Measurements from ENCODE around the gene LYRM4. TPM values are rescaled to one million over a fixed set of nuclear protein-coding genes. Genes with fewer than 3 reads are reported as not detected.

The LYRM4 gene
- total RNA-seq, 1 experiment from 2014 or later: 36.1 TPM

- H3K9me3 Mint-ChIP-seq (ENCODE audit: unreplicated experiment): no peaks in the 10 kb centered on the region
- CTCF ChIA-PET: interaction anchor here (0.6 to 1.0 kb wide), 3 partner anchors 12 to 264 kb away, joined by 3 to 4 read pairs (median 3); no protein-coding TSS in a partner anchor
- TF ChIP-seq CTCF (IDR thresholded peaks at IDR 0.05; ENCODE audit: unreplicated experiment): no peak
- H3K36me3 Mint-ChIP-seq (ENCODE audit: insufficient read depth, unreplicated experiment): peaks cover 6% of the 10 kb centered on the region
- POLR2A ChIA-PET: interaction anchor here (0.6 to 1.7 kb wide), 9 partner anchors 8 to 71 kb away, joined by 3 to 11 read pairs (median 3); partner anchors contain the start of gene LYRM4
- H3K4me1 Mint-ChIP-seq (ENCODE audit: insufficient read depth, unreplicated experiment): peaks cover 12% of the 10 kb centered on the region
- H3K27me3 Mint-ChIP-seq (ENCODE audit: insufficient read depth, unreplicated experiment): no peaks in the 10 kb centered on the region
- peak; percentile 89 for DNase-seq (ENCODE audit: unreplicated experiment)
- H3K27ac Mint-ChIP-seq (ENCODE audit: low read depth, unreplicated experiment): peak overlapping the region; percentile 27
- no TSS peak for BruUV-seq (replicated peaks)
- intact Hi-C loops (cut with micrococcal nuclease): no loop called here
- H3K4me3 Mint-ChIP-seq (ENCODE audit: unreplicated experiment): no peak overlapping the region
Measured at GRCh38 chr6:5190507-5190906, 70.2 kb downstream of the LYRM4 start.

GRCh38 chr6:5188646-5189045, 72.1 kb downstream of the LYRM4 start:
- no peak overlapping the region for H3K27ac Mint-ChIP-seq (ENCODE audit: low read depth, unreplicated experiment)
- H3K4me3 Mint-ChIP-seq (ENCODE audit: unreplicated experiment): no peak overlapping the region
- no TSS peak for BruUV-seq (replicated peaks)
- H3K36me3 Mint-ChIP-seq (ENCODE audit: insufficient read depth, unreplicated experiment): peaks cover 6% of the 10 kb centered on the region
- no peaks in the 10 kb centered on the region for H3K27me3 Mint-ChIP-seq (ENCODE audit: insufficient read depth, unreplicated experiment)
- H3K9me3 Mint-ChIP-seq (ENCODE audit: unreplicated experiment): no peaks in the 10 kb centered on the region
- intact Hi-C loops (cut with micrococcal nuclease): no loop called here
- no peak for DNase-seq (ENCODE audit: unreplicated experiment)
- POLR2A ChIA-PET: no interaction called here
- CTCF ChIA-PET: interaction anchor here (0.6 to 0.8 kb wide), 2 partner anchors 45 to 88 kb away, joined by 3 to 5 read pairs; no protein-coding TSS in a partner anchor
- peaks cover 12% of the 10 kb centered on the region for H3K4me1 Mint-ChIP-seq (ENCODE audit: insufficient read depth, unreplicated experiment)
- no peak for TF ChIP-seq CTCF (IDR thresholded peaks at IDR 0.05; ENCODE audit: unreplicated experiment)

GRCh38 chr6:5184878-5185277, 75.9 kb downstream of the LYRM4 start:
- ChIA-PET POLR2A (no interaction called here), CTCF (interaction anchor here (0.6 kb wide), 1 partner anchor 20 kb away, joined by 3 read pairs; no protein-coding TSS in a partner anchor)
- no peak overlapping the region for H3K27ac Mint-ChIP-seq (ENCODE audit: low read depth, unreplicated experiment)
- H3K9me3 Mint-ChIP-seq (ENCODE audit: unreplicated experiment): no peaks in the 10 kb centered on the region
- no TSS peak for BruUV-seq (replicated peaks)
- H3K4me3 Mint-ChIP-seq (ENCODE audit: unreplicated experiment): no peak overlapping the region
- intact Hi-C loops (cut with micrococcal nuclease): no loop called here
- H3K4me1 Mint-ChIP-seq (ENCODE audit: insufficient read depth, unreplicated experiment): peaks cover 11% of the 10 kb centered on the region
- peaks cover 6% of the 10 kb centered on the region for H3K36me3 Mint-ChIP-seq (ENCODE audit: insufficient read depth, unreplicated experiment)
- no peak for DNase-seq (ENCODE audit: unreplicated experiment)
- TF ChIP-seq CTCF (IDR thresholded peaks at IDR 0.05; ENCODE audit: unreplicated experiment): no peak
- H3K27me3 Mint-ChIP-seq (ENCODE audit: insufficient read depth, unreplicated experiment): no peaks in the 10 kb centered on the region

- no peaks in the 10 kb centered on the region for H3K27me3 Mint-ChIP-seq (ENCODE audit: insufficient read depth, unreplicated experiment)
- CTCF ChIA-PET: interaction anchor here (0.6 to 0.7 kb wide), 2 partner anchors 19 to 140 kb away, joined by 3 read pairs; no protein-coding TSS in a partner anchor
- H3K4me1 Mint-ChIP-seq (ENCODE audit: insufficient read depth, unreplicated experiment): peaks cover 11% of the 10 kb centered on the region
- H3K4me3 Mint-ChIP-seq (ENCODE audit: unreplicated experiment): no peak overlapping the region
- no TSS peak for BruUV-seq (replicated peaks)
- intact Hi-C loops (cut with micrococcal nuclease): no loop called here
- H3K9me3 Mint-ChIP-seq (ENCODE audit: unreplicated experiment): no peaks in the 10 kb centered on the region
- POLR2A ChIA-PET: interaction anchor here (1.5 kb wide), 1 partner anchor 9 kb away, joined by 4 read pairs; no protein-coding TSS in a partner anchor
- H3K36me3 Mint-ChIP-seq (ENCODE audit: insufficient read depth, unreplicated experiment): peaks cover 6% of the 10 kb centered on the region
- no peak for TF ChIP-seq CTCF (IDR thresholded peaks at IDR 0.05; ENCODE audit: unreplicated experiment)
- DNase-seq (ENCODE audit: unreplicated experiment): no peak
- H3K27ac Mint-ChIP-seq (ENCODE audit: low read depth, unreplicated experiment): no peak overlapping the region
Measured at GRCh38 chr6:5184218-5184617, 76.5 kb downstream of the LYRM4 start.
